Inflammatory macrophage treated with lipopolysaccharide for 4 hours (primary cell): ENCODE data around the gene PDE4A.
A peak's percentile ranks its signal among the peaks of the same experiment; 100 is the strongest.

Source experiments
- DNase-seq: peaks from one replicate; pipeline ENCODE4 v3.0.0-alpha.2; 2020

Gene PDE4A

GRCh38 chr19:10468133-10468532, 47.8 kb downstream of the PDE4A start:
- no peak for DNase-seq

GRCh38 chr19:10471909-10472308, 51.6 kb downstream of the PDE4A start:
- DNase-seq = peak; percentile 40

DNA sequence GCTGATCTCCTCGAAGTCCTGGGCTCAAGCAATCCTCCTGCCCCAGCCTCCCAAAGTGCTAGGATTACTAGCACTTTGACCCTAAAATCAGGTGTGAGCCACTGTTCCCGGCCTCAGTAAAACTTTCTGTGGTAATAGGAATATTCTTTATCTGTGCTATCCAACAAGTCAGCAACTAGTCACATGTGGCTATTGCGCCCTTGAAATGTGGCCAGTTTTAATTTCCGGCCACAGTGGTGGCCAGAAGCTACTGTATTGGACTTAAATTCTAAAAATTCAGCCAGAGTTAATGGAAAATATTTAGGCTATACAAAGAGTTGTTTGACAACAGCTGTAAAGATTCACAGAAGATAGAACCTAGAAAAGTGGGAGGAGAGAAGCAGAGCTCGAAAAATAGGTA, 52.9 kb downstream of the PDE4A start:
- DNase-seq = no peak

- DNase-seq = no peak
These were observed 54.7 kb downstream of the PDE4A start for GRCh38 chr19:10474962-10475451.

DNA sequence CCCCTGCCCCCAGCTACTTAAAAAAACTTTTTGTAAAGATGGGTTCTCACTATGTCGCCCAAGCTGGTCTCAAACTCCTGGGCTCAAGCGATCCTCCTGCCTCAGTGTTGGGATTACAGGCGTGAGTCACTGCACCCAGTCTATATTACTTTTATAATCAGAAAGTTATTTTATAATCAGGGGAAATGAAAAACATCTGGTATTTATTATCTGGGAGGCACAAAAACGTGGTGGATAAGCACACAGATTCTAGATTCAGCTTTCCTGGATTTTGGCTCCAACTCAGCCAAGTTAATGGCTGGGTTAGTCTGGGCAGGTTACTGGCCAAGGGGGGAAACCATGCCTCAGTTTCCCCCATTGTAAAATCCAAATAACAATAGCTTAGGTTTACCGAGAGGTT, 58.1 kb downstream of the PDE4A start:
- no peak for DNase-seq

GRCh38 chr19:10478903-10479384, 58.6 kb downstream of the PDE4A start:
- peak; percentile 86 for DNase-seq

GRCh38 chr19:10486551-10486950, 66.2 kb downstream of the PDE4A start:
- no peak for DNase-seq

- DNase-seq = no peak
These were observed 71.2 kb downstream of the PDE4A start for GRCh38 chr19:10491472-10492047.

DNA sequence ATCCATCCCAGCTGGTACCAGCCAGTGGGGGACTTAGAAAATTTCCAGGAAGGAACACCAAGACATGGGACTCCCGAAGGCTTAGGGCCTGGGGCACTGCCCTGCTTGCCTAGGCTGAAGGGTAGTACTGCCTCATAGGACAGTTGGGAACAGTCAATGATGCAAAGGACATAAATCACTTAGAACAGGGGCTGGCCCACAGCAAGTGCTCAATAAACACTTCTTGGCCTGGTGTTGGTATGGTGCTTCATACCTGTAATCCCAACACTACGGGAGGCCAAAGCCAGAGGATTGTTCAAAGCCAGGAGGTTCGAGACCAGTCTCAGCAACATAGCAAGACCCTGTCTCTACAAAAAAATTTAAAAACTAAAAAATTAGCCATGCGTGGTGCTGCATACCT, 77.0 kb downstream of the PDE4A start:
- DNase-seq = no peak

- DNase-seq = no peak
These were observed 79.4 kb downstream of the PDE4A start for GRCh38 chr19:10499550-10500246.

GRCh38 chr19:10500247-10500592, 79.9 kb downstream of the PDE4A start:
- DNase-seq = no peak

DNA sequence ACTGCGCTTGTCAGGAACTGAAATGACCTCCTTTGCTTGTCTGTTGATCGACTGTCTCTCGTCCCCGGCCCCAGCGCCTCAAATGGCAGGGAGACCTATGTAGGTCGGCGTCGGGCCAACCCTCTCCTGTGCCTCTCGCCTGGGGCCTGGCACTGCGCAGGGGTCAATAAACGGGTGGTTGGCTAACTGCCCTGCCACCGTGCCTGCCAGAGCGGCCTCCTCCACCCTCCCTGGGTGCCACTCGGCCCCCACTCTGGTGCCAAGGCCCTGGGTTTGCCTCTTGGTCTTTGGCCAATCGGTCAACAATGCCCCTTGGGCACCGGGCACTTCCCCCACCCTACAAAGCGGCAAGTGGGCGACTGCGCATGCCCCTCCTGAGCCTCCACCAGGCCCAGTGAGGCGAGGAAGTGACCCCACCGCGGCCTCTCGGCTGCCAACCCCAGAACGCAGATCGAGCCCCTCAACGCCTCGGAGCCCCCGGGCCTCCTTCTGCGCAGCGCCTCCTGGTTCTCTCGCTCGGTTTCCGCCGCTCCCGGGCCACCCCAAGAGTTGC, 81.7 kb downstream of the PDE4A start:
- peak; percentile 61 for DNase-seq

DNA sequence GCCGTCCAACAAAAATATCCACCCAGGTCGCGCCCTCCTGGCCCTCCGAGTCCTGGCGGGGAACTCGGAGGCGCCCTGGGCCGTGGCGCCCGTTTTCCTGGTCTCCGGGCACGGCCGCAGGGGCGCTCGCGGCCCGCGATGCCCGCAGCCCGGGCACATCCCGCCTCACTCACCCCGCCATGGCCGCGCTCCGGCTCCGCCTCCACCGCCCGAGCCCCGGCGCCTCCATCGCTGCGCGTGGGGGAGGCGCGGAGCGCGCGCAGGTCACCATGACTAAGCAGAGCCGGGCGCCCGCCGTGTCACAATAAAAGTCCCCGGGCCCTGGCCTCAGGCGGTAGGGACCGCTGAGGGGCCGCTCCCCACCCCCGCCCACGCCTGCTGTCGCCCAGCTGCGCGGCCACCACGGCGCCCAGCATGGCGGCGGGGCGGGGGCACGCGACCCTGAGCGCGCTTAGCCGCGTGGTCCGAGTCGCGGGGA, 82.2 kb downstream of the PDE4A start:
- DNase-seq = peak; percentile 93

DNA sequence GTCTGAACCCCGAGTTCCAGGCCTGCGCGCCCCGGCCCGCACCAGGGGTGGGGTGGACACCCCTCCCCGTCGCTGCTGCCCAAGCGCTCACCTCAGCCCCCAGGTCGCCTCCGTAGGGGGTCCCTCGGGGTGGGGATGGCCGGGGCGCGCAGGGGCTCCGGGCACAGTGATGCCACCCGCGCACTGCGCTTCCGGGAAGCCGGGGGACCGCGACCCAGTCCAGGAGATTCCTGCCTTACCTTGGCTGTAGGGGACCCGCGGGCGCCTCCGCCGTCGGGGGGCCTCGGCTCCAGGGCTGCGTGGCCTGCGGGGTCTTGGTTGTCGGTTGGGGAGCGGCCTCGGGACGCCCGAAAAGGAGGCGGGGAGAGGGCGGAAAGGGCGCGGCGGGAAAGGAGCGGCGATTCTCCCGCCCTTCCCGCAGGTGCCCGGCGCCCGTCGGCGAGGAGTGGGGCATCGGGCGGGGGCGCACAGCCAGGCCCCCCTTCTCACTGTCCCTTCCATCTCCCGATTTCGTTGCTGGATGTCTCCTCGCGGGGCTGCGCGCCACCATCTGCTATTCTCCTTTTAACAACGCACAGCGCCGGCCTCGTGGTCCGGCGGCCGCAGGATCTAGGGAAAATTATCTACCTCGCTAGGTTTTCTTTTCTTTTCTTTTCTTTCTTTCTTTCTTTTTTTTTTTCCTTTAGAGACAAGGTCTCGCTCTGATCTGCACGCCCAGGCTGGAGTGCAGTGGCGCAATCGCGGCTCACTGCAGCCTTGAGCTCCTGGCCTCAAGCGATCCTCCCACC, 82.9 kb downstream of the PDE4A start, which contains the start of gene KEAP1:
Gene KEAP1, minus strand, starts transcription at position 355 of the 788 bp plus-strand sequence. CDS start 3,323 bp downstream, outside the sequence.
- DNase-seq = no peak

- peak; percentile 75 for DNase-seq
These were observed 85.4 kb downstream of the PDE4A start for GRCh38 chr19:10505583-10506229.

DNA sequence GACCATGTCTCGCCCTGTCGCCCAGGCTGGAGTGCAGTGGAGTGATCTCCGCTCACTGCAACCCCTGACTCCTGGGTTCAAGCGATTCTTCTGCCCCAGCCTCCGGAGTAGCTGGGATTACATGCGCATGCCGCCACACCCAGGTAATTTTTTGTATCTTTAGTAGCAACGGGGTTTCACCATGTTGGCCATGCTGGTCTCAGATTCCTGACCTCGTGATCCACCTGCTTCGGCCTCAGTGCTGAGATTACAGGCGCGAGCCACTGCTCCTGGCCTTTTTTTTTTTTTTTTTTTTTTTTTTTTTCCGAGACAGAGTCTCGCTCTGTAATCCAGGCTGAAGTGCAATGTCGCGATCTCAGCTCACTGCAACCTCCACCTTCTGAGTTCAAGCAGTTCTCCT, 87.7 kb downstream of the PDE4A start:
- no peak for DNase-seq

DNA sequence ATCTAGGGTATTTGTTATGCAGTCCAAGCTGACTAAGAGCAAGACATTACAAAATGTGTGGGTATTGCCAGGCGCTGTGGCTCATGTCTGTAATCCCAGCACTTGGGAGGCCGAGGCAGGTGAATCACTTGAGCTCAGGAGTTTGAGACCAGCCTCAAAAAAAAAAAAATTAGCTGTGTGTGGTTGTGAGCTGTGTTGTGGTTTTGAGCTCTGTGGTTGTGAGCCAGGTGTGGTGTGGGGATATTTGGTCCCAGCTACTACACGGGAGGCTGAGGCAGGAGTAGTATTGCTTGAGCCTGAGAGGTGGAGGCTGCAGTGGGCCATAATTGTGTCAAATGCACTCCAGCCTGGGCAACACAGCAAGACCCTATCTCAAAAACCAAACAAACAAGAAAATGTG, 88.4 kb downstream of the PDE4A start:
- no peak for DNase-seq

DNA sequence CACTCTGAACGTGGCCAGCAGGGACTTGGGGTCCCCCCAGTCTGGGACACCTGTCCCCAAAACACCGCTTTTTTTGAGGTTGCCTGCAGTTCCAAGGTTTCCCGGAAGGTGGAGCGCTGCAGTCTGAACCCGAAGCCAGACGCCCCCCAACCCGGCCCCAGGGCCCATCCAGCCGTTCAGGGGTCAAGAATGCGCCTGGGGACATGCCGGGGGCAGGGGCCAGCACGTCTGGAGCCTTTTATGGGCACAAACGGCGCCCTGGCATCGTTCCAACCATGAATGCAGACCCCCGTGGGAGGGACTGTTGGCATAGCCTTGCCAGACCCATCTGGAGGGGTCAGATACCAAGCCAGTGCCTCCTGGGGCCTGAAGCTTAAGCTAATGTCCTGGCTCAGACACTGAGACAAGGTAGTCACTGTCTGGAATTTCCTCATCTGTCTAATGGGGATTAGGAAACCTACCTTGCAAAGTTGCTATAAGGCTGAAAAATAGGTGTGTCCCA, 90.0 kb downstream of the PDE4A start:
- DNase-seq = no peak

GRCh38 chr19:10513223-10513622, 92.9 kb downstream of the PDE4A start:
- DNase-seq = no peak

- DNase-seq = no peak
These were observed 94.1 kb downstream of the PDE4A start for GRCh38 chr19:10514211-10515145.

GRCh38 chr19:10516064-10516385, 95.7 kb downstream of the PDE4A start:
- no peak for DNase-seq
